ENCODE data around the gene SUGCT.

Gene SUGCT

DNA sequence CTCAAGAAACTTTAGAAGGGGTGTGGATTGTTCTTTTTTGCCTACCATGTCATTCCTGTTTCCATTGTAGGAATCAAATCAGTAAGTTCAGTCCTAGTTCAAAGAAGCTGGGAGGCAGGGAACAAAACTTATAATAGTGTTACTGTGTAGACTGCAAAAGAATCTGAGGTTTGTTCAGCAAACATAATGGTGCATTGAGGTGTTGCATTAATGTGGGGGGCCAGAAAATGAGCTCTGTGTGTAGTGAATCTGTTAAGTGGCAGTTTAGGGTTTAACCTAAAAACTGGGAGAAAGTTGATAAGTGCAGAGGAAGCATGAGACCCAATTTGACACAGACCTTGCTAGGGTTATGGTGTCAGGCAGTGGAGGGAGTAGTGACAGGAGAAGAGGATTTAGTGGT is 197.7 kb downstream of the SUGCT start:
- no peak for DNase-seq
- in situ Hi-C loops (cut with HindIII; ENCODE audit: low pct_ligation_motif_present, low sequenced_read_pairs), result no loop called here
- TF ChIP-seq, protein P1, sequence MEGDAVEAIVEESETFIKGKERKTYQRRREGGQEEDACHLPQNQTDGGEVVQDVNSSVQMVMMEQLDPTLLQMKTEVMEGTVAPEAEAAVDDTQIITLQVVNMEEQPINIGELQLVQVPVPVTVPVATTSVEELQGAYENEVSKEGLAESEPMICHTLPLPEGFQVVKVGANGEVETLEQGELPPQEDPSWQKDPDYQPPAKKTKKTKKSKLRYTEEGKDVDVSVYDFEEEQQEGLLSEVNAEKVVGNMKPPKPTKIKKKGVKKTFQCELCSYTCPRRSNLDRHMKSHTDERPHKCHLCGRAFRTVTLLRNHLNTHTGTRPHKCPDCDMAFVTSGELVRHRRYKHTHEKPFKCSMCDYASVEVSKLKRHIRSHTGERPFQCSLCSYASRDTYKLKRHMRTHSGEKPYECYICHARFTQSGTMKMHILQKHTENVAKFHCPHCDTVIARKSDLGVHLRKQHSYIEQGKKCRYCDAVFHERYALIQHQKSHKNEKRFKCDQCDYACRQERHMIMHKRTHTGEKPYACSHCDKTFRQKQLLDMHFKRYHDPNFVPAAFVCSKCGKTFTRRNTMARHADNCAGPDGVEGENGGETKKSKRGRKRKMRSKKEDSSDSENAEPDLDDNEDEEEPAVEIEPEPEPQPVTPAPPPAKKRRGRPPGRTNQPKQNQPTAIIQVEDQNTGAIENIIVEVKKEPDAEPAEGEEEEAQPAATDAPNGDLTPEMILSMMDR (IDR thresholded peaks at IDR 0.05; ENCODE audit: low read depth, low read length, missing control alignments), result no peak
- no peak overlapping the region for H3K27ac ChIP-seq
- H3K36me3 ChIP-seq (replicated peaks), result no peaks in the 10 kb centered on the region
- H3K27me3 ChIP-seq (replicated peaks), result no peaks in the 10 kb centered on the region
- H3K4me3 ChIP-seq (ENCODE audit: low read depth, low read length), result no peak overlapping the region

DNA sequence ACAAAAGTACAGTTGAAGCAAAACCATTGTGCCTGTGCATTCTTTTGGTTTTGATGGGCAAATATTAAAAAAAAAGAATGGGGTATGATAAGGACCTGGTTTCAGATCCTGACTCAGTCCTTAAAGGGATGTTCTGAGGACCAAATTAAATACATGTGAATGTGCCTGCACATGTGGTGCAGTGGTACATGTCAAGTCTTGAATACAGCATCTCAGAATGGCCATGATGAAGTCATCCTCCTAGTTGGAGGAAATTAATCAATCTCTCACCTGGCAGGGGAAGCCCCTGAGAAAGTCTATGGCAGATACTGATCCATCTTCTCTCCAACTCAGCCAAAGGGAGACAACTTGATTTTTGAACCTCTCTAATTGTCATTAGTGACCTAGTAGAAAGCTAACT is 207.0 kb downstream of the SUGCT start:
- Histone ChIP-seq H3K27ac (no peak overlapping the region), H3K27me3 (replicated peaks) (no peaks in the 10 kb centered on the region), H3K4me3 (ENCODE audit: low read depth, low read length) (no peak overlapping the region), H3K36me3 (replicated peaks) (no peaks in the 10 kb centered on the region)
- in situ Hi-C loops (cut with HindIII; ENCODE audit: low pct_ligation_motif_present, low sequenced_read_pairs), result no loop called here
- TF ChIP-seq, protein P1 (IDR thresholded peaks at IDR 0.05; ENCODE audit: low read depth, low read length, missing control alignments), result no peak
- no peak for DNase-seq

DNA sequence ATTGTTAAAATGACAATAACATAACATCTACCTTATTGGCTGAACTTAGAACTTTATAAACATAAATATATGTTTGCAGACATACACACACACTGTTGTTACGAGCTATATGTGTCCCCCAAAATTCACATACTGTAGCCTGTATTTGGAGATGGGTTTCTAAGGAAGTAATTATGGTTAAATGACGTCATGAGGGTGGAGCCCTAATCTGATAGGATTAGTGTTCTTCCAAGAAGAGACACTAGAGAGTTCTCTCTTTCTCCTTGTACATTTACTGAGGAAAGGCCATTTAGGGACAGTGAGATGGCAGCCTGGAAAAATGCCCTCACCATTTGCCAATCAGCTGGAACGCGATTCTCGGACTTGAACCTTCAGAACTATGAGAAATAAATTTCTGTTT is 211.7 kb downstream of the SUGCT start:
- TF ChIP-seq, protein P1 (IDR thresholded peaks at IDR 0.05; ENCODE audit: low read depth, low read length, missing control alignments), result no peak
- no peak overlapping the region for H3K27ac ChIP-seq
- in situ Hi-C loops (cut with HindIII; ENCODE audit: low pct_ligation_motif_present, low sequenced_read_pairs), result no loop called here

DNA sequence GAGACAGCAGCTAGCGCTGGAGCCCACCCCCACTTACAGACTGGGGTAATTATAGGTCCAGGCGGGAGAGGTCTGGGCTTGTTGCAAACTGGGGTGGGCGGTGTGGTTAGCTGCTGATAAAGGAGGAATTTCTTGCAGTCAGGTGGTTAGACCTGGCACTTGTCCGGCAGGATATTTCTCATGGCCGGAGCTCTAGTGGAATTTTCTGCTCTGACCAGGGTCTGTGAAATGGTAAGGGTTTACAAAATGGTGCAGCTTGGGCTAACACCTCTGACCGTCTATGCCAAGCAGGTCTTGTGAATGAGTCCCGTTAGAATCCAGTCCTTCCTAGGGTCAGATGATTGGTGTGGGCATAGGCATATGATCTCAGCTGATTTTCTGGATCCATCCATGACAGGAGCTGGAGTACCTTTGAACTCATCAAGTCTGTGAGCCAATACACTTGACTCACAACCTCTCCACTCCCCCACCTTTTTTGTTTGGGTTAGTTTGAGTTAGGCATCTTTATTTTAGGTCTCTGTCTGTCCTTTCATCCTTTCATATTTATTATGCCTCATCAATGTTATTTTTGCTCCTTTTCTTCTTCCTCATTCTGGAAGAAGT is 213.4 kb downstream of the SUGCT start:
- DNase-seq, result peak; percentile 4
- TF ChIP-seq, protein P1 (IDR thresholded peaks at IDR 0.05; ENCODE audit: low read depth, low read length, missing control alignments), result no peak
- Histone ChIP-seq H3K27ac (no peak overlapping the region), H3K27me3 (replicated peaks) (no peaks in the 10 kb centered on the region), H3K36me3 (replicated peaks) (no peaks in the 10 kb centered on the region), H3K4me3 (ENCODE audit: low read depth, low read length) (no peak overlapping the region)
- in situ Hi-C loops (cut with HindIII; ENCODE audit: low pct_ligation_motif_present, low sequenced_read_pairs), result no loop called here

More for the DNA sequence above, 211.7 kb downstream of the SUGCT start:
- Histone ChIP-seq H3K36me3 (replicated peaks) (no peaks in the 10 kb centered on the region), H3K4me3 (ENCODE audit: low read depth, low read length) (no peak overlapping the region), H3K27me3 (replicated peaks) (no peaks in the 10 kb centered on the region)
- no peak for DNase-seq

DNA sequence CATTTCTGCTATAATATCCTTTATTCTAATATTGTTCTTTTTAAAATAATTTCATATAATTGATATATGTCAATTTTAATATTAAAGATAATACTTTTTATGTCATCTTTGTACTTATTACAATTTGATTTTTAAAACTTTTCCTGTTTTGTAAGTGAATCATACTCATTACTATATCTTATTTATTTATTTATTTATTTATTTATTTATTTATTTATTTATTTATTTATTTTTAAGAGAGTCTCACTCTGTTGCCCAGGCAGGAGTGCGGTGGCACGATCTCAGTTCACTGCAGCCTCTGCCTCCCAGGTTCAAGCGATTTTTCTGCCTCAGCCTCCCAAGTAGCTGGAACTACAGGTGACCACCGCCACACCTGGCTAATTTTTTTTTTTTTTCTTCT is 215.3 kb downstream of the SUGCT start:
- H3K36me3 ChIP-seq (replicated peaks), result no peaks in the 10 kb centered on the region
- no peak overlapping the region for H3K27ac ChIP-seq
- in situ Hi-C loops (cut with HindIII; ENCODE audit: low pct_ligation_motif_present, low sequenced_read_pairs), result no loop called here
- H3K27me3 ChIP-seq (replicated peaks), result no peaks in the 10 kb centered on the region
- TF ChIP-seq, protein P1 (IDR thresholded peaks at IDR 0.05; ENCODE audit: low read depth, low read length, missing control alignments), result no peak
- DNase-seq, result no peak
- no peak overlapping the region for H3K4me3 ChIP-seq (ENCODE audit: low read depth, low read length)

DNA sequence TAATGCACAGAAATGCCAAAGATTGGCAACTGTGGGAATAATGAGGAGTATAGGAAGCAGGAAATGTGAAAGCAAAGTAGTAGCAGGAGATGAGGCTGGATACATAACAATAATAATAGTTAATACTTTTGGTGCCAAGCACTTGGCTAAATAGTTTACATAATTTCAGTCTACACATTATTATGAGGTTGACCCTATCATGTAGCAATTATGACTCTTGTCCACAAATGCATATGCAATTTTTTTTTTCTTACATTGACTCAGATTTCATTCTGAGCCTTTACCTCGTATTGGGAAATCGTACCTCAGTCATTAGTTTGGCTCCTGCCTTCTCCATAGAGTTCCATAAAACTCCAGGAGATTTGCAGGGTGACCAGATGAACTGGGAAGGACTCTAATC is 219.9 kb downstream of the SUGCT start:
- DNase-seq, result no peak
- H3K27ac ChIP-seq, result no peak overlapping the region
- no peak overlapping the region for H3K4me3 ChIP-seq (ENCODE audit: low read depth, low read length)
- TF ChIP-seq, protein P1 (IDR thresholded peaks at IDR 0.05; ENCODE audit: low read depth, low read length, missing control alignments), result no peak
- in situ Hi-C loops (cut with HindIII; ENCODE audit: low pct_ligation_motif_present, low sequenced_read_pairs), result no loop called here
- no peaks in the 10 kb centered on the region for H3K36me3 ChIP-seq (replicated peaks)
- no peaks in the 10 kb centered on the region for H3K27me3 ChIP-seq (replicated peaks)
